ENCODE measurements around the gene C19orf85. TPM values are rescaled to one million over a fixed set of nuclear protein-coding genes. Genes with fewer than 3 reads are reported as not detected.

Gene C19orf85
- total and polyA plus RNA-seq, 3 experiments from 2014 or later = not detected

DNA sequence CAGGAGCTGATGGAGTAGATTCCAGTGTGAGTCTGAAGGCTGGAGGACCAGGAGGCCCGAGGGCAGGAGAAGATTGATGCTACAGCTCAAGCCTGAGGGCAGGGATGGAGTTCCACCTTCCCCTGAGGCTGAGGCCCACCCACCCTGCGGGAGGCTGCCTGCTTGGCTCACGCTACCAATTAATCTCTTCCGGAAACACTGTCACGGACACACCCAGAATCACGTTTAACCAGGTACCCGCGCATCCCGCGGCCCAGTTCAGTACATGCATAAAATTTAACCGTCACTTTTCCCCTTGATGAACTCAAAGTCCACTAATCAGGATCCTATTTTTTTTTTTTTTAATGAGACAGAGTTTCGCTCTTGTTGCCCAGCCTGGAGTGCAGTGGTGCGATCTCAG is 6.7 kb upstream of the C19orf85 start:
- Mint-ChIP-seq H3K27me3 (no peaks in the 10 kb centered on the region), H3K27ac (peak overlapping the region in 1 of 8 donors; percentile 69), H3K4me1 (peaks cover 2 to 10% (median 9%) of the 10 kb centered on the region in 3 donors), H3K9me3 (no peaks in the 10 kb centered on the region), H3K36me3 (peaks cover 0 to 1% (median 0%) of the 10 kb centered on the region in 3 donors), H3K4me3 (peak overlapping the region in 1 of 7 donors; percentile 63)
- Histone ChIP-seq H3K27ac (ENCODE audit: low read depth, low read length) (no peak overlapping the region), H3K27me3 (ENCODE audit: insufficient read depth, low read length, poor library complexity, severe bottlenecking) (no peaks in the 10 kb centered on the region), H3K36me3 (ENCODE audit: insufficient read depth, low read length) (no peaks in the 10 kb centered on the region), H3K4me3 (ENCODE audit: low read length) (no peak overlapping the region), H3K9me3 (ENCODE audit: low read length) (no peaks in the 10 kb centered on the region), H3K4me1 (ENCODE audit: insufficient read depth, low read length) (peaks cover 13% of the 10 kb centered on the region)
- ChIA-PET CTCF (interaction anchor here (1.3 kb wide), 1 partner anchor 33 kb away, joined by 5 read pairs; no protein-coding TSS in a partner anchor), POLR2A (no interaction called here)
- no peak for DNase-seq

DNA sequence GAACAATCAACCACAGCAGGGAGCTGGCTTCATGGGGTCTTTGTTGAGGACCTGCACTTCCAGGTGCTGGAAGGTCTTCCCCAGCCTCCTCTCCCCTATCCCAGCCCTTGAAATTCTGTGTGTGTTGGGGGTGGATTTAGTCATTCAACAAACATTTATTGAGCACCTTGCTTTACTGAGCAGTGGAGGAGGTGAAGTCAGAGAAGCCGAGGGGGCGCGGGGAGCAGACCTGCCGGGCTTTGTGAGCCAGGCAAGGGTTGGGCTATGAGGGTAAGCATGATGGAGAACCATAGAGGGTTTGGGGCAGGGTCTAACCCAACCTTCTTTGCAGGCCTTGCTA is 3.5 kb upstream of the C19orf85 start:
- Mint-ChIP-seq H3K9me3 (no peaks in the 10 kb centered on the region), H3K4me1 (peaks cover 2 to 4% (median 3%) of the 10 kb centered on the region in 3 donors), H3K27ac (peak overlapping the region in 2 of 8 donors; percentile 22 to 47), H3K36me3 (no peaks in the 10 kb centered on the region), H3K27me3 (peaks cover 0 to under 1% of the 10 kb centered on the region in 2 donors), H3K4me3 (no peak overlapping the region)
- ChIA-PET POLR2A (no interaction called here), CTCF (interaction anchor here (0.6 to 3.9 kb wide), 32 partner anchors 9 to 350 kb away, joined by 3 to 56 read pairs (median 4); partner anchors contain the start of genes TMEM238, ZNF628, ZNF784 and ZNF865)
- no peak for DNase-seq
- Histone ChIP-seq H3K9me3 (ENCODE audit: low read length) (no peaks in the 10 kb centered on the region), H3K4me1 (ENCODE audit: insufficient read depth, low read length) (peaks cover 8% of the 10 kb centered on the region), H3K4me3 (ENCODE audit: low read length) (no peak overlapping the region), H3K27me3 (ENCODE audit: insufficient read depth, low read length, poor library complexity, severe bottlenecking) (no peaks in the 10 kb centered on the region), H3K27ac (ENCODE audit: low read depth, low read length) (peak overlapping the region; percentile 47), H3K36me3 (ENCODE audit: insufficient read depth, low read length) (no peaks in the 10 kb centered on the region)

DNA sequence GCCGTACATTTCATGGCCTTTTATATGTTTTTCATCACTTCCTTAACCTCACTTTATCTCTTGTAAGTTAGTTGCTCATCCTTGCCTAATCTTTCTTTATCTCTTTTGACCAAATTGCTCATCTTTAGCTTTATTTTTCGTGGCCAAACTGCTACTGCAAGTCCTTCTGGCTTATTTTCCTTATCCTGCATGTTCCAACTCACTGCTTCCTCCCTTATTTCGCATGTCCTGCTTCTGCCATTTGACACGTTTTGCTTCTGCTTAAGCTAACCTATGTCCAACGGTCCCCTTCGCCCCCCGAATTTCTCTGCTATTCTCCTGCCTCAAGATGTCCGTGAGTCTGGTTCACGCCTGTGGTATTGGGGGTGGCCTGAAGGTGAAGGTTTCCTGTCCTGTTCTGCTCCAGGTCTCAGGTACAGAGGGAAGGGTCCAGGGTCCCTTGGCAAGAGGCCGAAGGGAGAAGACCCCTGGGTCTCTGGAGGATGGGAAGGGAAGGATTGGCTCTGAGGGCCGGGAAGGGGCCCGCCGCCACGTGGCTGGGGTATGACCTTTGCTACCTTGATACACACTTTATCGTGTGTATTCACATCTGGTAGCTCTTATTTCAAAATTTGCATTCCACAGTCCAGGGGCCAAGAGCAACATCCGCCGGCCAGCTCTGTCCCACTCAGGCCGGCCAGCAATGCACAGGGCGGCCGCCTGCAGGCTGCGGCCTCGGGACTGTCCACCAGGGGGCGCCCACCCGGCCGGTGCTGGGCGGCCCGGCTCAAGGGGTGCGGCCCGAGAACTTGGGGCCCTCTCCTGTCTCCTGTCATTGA is 2.9 kb upstream of the C19orf85 start:
- POLR2A ChIA-PET = no interaction called here
- H3K27me3 Mint-ChIP-seq = peaks cover 0 to 3% of the 10 kb centered on the region in 2 donors
- peak overlapping the region in 2 of 8 donors; percentile 22 to 47 for H3K27ac Mint-ChIP-seq

DNA sequence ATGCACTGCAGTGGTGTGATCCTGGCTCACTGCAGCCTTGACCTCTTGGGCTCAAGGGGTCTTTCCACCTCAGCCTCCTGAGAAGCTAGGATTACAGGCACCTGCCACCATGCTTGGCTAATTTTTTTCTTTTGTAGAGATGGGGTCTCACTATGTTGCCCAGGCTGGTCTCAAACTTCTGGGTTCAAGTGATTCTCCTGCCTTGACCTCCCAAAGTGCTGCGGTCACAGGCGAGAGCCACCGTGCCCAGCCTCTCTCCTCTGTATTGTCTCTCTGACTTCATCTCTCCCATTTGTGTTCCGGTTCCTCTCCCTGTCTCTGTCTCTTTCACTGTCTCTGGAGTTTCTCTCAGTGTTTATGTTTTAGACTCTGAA is 1.7 kb upstream of the C19orf85 start:
- H3K36me3 Mint-ChIP-seq = peaks cover 0 to 3% (median 0%) of the 10 kb centered on the region in 3 donors
- H3K36me3 ChIP-seq (ENCODE audit: insufficient read depth, low read length) = no peaks in the 10 kb centered on the region
- peak overlapping the region in 1 of 7 donors; percentile 41 for H3K4me3 Mint-ChIP-seq
- no peak overlapping the region for H3K27ac ChIP-seq (ENCODE audit: low read depth, low read length)
- POLR2A ChIA-PET = no interaction called here
- CTCF ChIA-PET = interaction anchor here (1.1 to 3.9 kb wide), 6 partner anchors 8 to 166 kb away, joined by 3 to 56 read pairs (median 13); partner anchors contain the start of genes ZNF628 and ZNF865
- H3K9me3 Mint-ChIP-seq = no peaks in the 10 kb centered on the region
- H3K27ac Mint-ChIP-seq = peak overlapping the region in 1 of 8 donors; percentile 5
- peaks cover 2 to 3% of the 10 kb centered on the region in 2 donors for H3K27me3 Mint-ChIP-seq
- no peaks in the 10 kb centered on the region for H3K9me3 ChIP-seq (ENCODE audit: low read length)
- DNase-seq = no peak
- no peak overlapping the region for H3K4me3 ChIP-seq (ENCODE audit: low read length)
- peaks cover 14 to 17% (median 16%) of the 10 kb centered on the region in 3 donors for H3K4me1 Mint-ChIP-seq
- H3K4me1 ChIP-seq (ENCODE audit: insufficient read depth, low read length) = peaks cover 13% of the 10 kb centered on the region
- H3K27me3 ChIP-seq (ENCODE audit: insufficient read depth, low read length, poor library complexity, severe bottlenecking) = no peaks in the 10 kb centered on the region

More for the DNA sequence above, 2.9 kb upstream of the C19orf85 start:
- Histone ChIP-seq H3K9me3 (ENCODE audit: low read length) (no peaks in the 10 kb centered on the region), H3K36me3 (ENCODE audit: insufficient read depth, low read length) (no peaks in the 10 kb centered on the region), H3K4me3 (ENCODE audit: low read length) (no peak overlapping the region), H3K4me1 (ENCODE audit: insufficient read depth, low read length) (peaks cover 8% of the 10 kb centered on the region), H3K27me3 (ENCODE audit: insufficient read depth, low read length, poor library complexity, severe bottlenecking) (no peaks in the 10 kb centered on the region), H3K27ac (ENCODE audit: low read depth, low read length) (peak overlapping the region; percentile 81)
- no peaks in the 10 kb centered on the region for H3K36me3 Mint-ChIP-seq
- no peaks in the 10 kb centered on the region for H3K9me3 Mint-ChIP-seq
- CTCF ChIA-PET = interaction anchor here (0.6 to 3.9 kb wide), 35 partner anchors 9 to 350 kb away, joined by 3 to 56 read pairs (median 4); partner anchors contain the start of genes TMEM238, ZNF524, ZNF628 and ZNF784
- DNase-seq = peak; percentile 53 to 73 (median 69)
- peak overlapping the region in 1 of 7 donors; percentile 54 for H3K4me3 Mint-ChIP-seq
- H3K4me1 Mint-ChIP-seq = peaks cover 6 to 7% (median 6%) of the 10 kb centered on the region in 3 donors

DNA sequence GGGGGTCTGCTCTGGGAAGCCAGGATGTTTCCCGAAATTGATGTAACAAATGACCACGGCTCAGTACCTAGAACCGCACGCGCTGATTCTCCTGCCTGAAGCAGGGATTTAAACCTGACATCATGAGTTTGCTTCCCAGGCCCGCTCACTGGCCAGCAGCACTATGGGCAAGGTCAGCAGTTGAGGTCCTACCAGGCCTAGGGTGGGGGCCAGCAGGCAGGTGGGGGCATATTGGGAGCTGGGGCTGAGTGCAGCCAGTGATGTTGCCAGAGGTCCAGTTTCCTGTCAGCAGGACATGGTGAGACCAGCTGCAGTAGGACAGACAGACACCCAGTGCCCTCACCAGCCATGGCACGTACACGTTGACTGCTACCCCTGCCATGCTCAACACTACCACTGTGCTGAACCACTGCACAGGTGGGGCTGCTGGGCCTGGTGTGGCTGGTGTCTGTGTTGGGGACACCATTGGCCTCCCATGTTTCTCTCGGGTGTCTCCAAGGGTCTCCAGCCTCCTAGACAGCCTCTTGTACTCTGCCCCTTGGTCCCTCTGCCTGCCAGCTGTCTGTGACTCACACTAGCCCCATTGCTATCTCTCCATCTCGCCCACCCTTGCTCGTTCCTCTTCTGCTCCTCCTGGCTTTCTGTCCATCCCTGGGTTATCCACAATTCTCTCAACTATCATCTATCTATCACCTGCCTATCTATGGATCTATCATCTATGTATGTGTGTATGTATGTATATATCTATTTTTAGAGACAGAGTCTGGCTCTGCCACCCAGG is 1.1 kb upstream of the C19orf85 start:
- Histone ChIP-seq H3K4me1 (ENCODE audit: insufficient read depth, low read length) (peaks cover 13% of the 10 kb centered on the region), H3K4me3 (ENCODE audit: low read length) (no peak overlapping the region), H3K9me3 (ENCODE audit: low read length) (no peaks in the 10 kb centered on the region), H3K27ac (ENCODE audit: low read depth, low read length) (no peak overlapping the region), H3K27me3 (ENCODE audit: insufficient read depth, low read length, poor library complexity, severe bottlenecking) (no peaks in the 10 kb centered on the region), H3K36me3 (ENCODE audit: insufficient read depth, low read length) (no peaks in the 10 kb centered on the region)
- ChIA-PET POLR2A (no interaction called here), CTCF (interaction anchor here (1.1 to 3.9 kb wide), 4 partner anchors 11 to 167 kb away, joined by 3 to 56 read pairs (median 22); partner anchors contain the start of genes ZNF628 and ZNF865)
- H3K4me1 Mint-ChIP-seq = peaks cover 18 to 21% (median 20%) of the 10 kb centered on the region in 3 donors
- H3K36me3 Mint-ChIP-seq = peaks cover 0 to 3% (median 0%) of the 10 kb centered on the region in 3 donors
- H3K27ac Mint-ChIP-seq = no peak overlapping the region
- DNase-seq = no peak
- H3K27me3 Mint-ChIP-seq = peaks cover 2 to 3% of the 10 kb centered on the region in 2 donors
- H3K9me3 Mint-ChIP-seq = no peaks in the 10 kb centered on the region
- H3K4me3 Mint-ChIP-seq = peak overlapping the region in 1 of 7 donors; percentile 2

DNA sequence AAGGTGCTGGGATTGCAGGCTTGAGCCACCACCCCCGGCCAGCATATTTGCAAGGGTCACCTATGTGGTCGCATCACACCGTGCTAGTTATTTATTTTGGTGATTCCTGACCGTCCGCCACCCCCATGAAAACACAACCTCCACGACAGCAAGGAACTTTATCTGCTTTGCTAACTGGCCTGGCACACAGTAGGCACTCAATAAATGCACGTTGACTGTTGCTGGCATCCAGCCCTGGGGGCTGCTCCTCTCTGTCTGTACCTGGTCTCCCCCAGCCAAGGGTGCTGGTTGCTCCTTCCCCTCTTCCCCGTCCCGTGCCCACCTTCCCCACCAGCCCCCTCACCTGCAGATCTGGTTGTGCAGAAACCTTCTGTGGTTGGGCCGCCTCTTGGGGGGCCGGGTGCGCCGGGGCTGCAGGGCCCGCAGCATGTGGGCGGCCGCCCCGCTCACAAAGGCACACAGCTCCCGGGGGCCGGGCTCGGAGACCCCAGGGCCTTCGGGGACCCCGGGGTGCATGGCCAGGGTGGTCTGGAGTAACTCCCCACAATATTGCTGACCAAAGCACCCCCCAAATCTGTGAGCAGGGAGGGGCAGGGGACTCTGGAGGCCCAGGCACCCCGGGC is 401 bp downstream of the C19orf85 start:
- H3K36me3 ChIP-seq (ENCODE audit: insufficient read depth, low read length) = no peaks in the 10 kb centered on the region
- H3K4me1 ChIP-seq (ENCODE audit: insufficient read depth, low read length) = peaks cover 13% of the 10 kb centered on the region
- Mint-ChIP-seq H3K27ac (no peak overlapping the region), H3K9me3 (no peaks in the 10 kb centered on the region), H3K27me3 (peaks cover 2 to 3% of the 10 kb centered on the region in 2 donors), H3K36me3 (peaks cover 0 to 3% (median 0%) of the 10 kb centered on the region in 3 donors), H3K4me1 (peaks cover 26 to 29% (median 29%) of the 10 kb centered on the region in 3 donors), H3K4me3 (peak overlapping the region in 2 of 7 donors; percentile 9 to 21)
- DNase-seq = no peak
- ChIA-PET CTCF (no interaction called here), POLR2A (no interaction called here)
- H3K27me3 ChIP-seq (ENCODE audit: insufficient read depth, low read length, poor library complexity, severe bottlenecking) = no peaks in the 10 kb centered on the region
- no peaks in the 10 kb centered on the region for H3K9me3 ChIP-seq (ENCODE audit: low read length)
- no peak overlapping the region for H3K27ac ChIP-seq (ENCODE audit: low read depth, low read length)
- H3K4me3 ChIP-seq (ENCODE audit: low read length) = no peak overlapping the region

DNA sequence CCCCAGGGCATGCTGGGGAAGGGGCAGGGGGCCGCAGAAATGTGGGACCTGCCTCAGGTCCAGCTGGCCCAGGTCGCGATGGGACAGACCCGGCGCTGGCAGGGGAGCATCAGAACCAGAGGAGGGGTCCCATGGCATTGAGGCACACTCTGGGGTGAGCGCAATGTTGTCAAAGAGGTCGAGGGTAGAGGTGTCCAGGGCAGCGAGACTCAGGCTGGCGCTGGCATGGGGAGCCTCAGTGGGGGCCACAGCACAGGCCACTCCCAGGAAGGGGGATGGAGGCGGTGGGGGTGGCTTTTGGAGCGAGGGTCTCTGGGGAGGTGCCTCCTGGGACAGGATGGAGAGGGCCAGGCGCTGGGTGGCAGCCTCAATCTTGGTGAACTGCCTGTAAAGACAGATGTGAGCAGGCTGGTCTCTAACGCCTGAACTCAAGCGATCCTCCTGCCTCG is 944 bp downstream of the C19orf85 start:
- Mint-ChIP-seq H3K27me3 (peaks cover 2 to 3% of the 10 kb centered on the region in 2 donors), H3K36me3 (peaks cover 0 to 3% (median 0%) of the 10 kb centered on the region in 3 donors), H3K4me1 (peaks cover 26 to 29% (median 29%) of the 10 kb centered on the region in 3 donors), H3K9me3 (no peaks in the 10 kb centered on the region), H3K27ac (no peak overlapping the region), H3K4me3 (peak overlapping the region in 2 of 7 donors; percentile 9 to 21)
- CTCF ChIA-PET = interaction anchor here (2.6 kb wide), 1 partner anchor 40 kb away, joined by 13 read pairs; no protein-coding TSS in a partner anchor
- no peaks in the 10 kb centered on the region for H3K36me3 ChIP-seq (ENCODE audit: insufficient read depth, low read length)
- H3K4me1 ChIP-seq (ENCODE audit: insufficient read depth, low read length) = peaks cover 13% of the 10 kb centered on the region
- H3K9me3 ChIP-seq (ENCODE audit: low read length) = no peaks in the 10 kb centered on the region
- no peak overlapping the region for H3K27ac ChIP-seq (ENCODE audit: low read depth, low read length)
- no peak overlapping the region for H3K4me3 ChIP-seq (ENCODE audit: low read length)
- no peaks in the 10 kb centered on the region for H3K27me3 ChIP-seq (ENCODE audit: insufficient read depth, low read length, poor library complexity, severe bottlenecking)
- no peak for DNase-seq
- POLR2A ChIA-PET = interaction anchor here (1.5 kb wide), 1 partner anchor 12 kb away, joined by 3 read pairs; no protein-coding TSS in a partner anchor
